NCI-H446 (cell line): Measurements from ENCODE around the gene SPR.

ENCODE experiments used
- DNase-seq, 2 experiments: peaks; one replicate each; lab custom pipeline; 2025; lab: John Stamatoyannopoulos, UW

SPR gene

DNA sequence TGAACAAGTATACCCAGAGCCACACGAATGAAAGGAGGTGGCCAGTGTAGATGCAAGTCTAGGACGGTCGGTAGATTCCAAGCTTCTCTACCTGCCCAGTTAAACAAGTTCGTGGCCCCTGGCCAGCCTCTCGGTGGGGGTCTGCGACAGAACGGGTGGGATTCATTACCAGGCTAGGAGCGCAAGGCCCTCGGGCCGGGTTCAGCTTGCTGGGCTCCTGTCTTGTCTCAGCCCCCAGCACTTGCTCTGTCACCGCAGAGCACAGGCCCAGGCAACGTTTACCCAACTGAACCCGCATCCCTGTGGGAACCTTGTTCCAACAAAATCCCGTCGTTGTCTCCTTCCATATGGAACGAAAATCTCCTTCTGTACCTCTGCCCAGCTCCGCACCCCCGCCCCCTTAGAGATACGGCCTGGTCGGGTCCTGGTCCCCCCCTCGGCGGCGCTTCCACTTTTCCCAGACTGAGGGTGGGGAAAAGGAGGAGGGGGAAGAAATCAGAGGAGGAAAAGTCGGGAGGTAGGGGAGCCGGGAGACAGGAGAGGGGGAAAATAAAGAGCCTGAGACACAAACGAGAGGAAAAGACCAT, 28.2 kb downstream of the SPR start:
- DNase-seq: no peak

DNA sequence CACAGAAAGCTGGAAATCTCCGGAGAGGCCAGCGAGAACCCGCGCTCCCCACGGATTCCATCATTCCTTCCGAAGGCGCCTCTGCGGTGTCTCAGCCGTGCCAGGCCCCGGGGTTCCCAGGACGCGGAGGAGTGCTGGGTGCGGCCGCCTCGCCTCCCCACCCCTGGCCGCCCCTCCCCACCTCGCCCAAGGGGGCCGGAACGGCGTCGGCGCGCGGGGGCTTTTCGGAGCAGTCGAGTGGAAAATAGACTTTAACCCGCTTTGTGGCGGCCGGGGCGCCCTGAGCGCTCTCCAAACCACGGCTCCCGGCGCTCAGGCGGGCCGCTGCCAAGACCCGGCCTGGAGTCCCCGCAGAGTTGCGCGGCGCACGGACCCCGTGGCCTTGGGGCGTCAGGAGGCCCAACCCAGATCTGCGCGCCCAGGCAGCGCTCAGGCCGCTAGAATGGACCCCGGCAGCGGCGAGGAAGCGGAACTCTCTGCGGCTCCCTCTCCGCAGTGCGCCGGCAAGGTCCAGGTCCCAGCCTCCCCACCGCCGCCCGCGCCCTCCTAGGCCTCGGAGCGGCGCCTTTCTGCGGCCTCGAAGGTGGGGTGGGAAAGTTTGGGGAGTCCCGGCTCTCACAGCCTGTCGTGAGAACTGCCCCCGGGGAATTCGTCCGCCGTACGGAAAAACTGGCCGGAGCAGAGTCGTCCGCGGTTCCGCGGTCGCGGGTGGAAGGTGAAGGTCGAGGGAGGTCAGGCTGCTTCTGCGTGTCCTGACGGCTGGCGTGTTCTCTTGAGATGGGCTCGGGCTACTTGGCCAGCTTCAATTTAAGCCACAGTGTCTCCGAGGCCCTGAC, 28.9 kb downstream of the SPR start:
- DNase-seq: peak in 1 of 2 experiments; percentile 72

DNA sequence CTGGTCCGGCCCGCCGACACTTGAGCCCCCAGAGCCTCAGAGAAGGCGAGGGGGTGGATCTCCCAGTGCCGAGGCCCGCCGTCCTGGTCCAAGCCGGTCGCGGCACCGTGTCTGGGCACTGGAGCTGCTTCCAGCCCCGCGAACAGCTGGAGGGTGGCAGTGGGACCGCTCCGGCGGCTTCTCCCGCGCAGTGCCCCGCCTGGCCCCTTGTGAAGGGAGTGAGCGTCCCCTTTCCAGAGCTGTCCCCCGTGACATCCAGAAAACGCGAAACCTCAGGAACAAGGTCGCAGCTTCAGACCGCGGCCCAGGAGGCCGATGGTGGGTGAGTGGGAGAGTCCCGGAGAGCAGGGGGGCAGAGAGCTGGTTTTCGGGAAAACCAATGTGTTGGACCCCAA, 29.5 kb downstream of the SPR start:
- no peak for DNase-seq

DNA sequence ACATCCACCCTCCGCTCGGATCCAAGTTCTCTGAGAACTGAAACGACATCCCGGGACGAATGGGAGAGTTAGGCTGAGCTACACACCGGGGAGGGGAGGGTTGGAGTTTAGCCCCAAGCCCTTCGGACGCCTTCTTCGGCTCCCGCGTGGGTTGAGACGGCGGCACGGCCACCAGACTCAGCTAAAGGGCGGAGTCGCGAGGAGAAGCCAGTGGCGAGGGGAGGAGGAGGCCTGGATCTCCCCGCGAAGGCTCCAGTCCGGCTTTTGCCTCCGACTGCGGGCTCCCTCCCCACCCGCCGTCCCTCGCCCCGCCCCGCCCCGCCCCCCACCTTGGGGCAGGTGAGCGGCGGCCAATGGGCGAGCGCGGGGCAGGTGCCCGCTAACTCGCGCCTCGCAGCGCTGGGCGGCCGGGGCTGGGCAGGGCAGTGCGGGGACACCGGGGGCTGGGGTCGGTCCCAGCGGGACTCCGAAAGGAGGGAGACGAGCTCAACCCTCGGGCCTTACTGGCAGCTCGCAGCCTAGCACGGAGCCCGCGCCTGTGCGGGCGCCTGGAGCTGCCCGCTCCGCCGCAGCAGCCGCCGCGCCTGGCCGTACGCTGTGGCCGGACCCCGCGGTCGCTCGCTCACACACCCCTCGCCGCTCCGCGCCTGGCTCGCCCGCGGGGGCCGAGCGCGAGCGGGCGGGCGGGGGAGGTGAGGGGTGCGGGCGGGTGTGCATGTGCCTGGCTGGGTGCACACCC, 30.1 kb downstream of the SPR start, which contains the start of gene EMX1:
Gene EMX1, plus strand, starts transcription at position 382 of the 739 bp plus-strand sequence. Its CDS starts 334 bp downstream, at position 716.
- peak; percentile 43 to 77 for DNase-seq

- DNase-seq: no peak
Measured at GRCh38 chr2:72917877-72918553, 30.8 kb downstream of the SPR start.

- no peak for DNase-seq
Measured at GRCh38 chr2:72919414-72920317, 32.5 kb downstream of the SPR start.

DNA sequence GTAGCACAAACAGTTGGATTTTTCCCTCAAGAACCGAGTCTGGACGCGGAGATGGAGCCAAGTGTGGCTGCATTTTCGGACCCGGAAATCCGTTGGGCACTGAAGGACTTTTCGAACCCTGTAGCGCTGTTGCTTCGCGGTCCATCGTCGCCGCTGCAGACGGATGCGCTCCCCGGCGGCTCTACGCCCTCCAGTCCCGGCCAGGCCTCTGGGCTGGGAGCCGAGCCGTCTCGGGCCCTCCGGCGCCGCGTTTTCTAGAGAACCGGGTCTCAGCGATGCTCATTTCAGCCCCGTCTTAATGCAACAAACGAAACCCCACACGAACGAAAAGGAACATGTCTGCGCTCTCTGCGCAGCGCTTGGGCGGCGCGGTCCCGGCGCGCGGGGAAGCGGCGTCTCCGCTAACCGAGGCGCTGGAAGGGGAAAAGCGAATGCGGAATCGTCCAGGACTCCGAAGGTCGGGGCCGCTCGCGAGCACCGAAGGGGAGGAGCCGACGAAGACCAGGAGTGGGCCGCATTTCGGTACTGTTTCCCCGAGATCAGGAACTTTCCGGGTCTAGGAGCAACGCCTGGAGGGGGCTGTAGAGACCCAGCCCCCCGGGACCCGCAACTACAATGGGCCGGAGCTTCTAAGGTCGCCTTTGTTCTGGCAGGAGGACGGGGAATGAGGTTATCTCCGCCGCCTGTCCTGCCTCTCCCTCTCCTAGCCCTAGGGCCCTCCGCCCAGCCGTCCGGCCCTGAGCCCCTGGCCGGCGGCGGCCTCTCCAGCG, 33.3 kb downstream of the SPR start:
- DNase-seq: no peak

- no peak for DNase-seq
Measured at GRCh38 chr2:72921088-72921851, 34.1 kb downstream of the SPR start.

- no peak for DNase-seq
Measured at GRCh38 chr2:72921853-72922252, 34.6 kb downstream of the SPR start.

GRCh38 chr2:72923833-72924352, 36.7 kb downstream of the SPR start:
- no peak for DNase-seq

GRCh38 chr2:72924353-72925240, 37.4 kb downstream of the SPR start:
- DNase-seq: no peak

DNA sequence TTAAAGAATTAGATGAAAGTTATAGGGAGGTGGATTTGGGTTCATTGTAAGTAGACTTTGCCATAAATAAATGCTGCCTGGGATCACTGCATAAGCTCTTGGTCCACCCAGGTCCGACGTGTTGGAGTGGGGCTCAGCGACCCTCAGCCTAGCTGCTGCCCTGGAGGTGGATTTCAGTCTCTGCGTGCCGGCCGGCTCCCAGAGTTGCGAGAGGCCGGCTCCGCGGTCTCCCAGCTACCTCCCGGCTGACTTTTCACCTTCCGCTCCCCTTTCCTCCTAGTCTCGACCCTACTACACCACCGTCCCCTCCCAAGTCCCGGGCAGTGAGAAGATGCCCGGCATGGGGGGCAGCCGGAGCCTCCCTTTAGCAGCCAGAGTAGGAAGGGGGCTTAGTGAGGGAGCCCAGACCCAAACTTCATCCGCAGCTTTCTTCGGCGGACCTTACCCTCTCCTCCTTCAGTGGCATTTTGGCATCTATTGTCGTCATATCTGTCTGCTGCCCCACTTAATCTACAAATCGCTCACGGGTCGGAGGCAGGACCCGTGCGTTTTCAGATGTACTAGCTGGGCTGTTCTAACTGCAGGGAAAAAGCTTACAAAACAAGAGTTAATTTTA, 38.2 kb downstream of the SPR start:
- no peak for DNase-seq

DNA sequence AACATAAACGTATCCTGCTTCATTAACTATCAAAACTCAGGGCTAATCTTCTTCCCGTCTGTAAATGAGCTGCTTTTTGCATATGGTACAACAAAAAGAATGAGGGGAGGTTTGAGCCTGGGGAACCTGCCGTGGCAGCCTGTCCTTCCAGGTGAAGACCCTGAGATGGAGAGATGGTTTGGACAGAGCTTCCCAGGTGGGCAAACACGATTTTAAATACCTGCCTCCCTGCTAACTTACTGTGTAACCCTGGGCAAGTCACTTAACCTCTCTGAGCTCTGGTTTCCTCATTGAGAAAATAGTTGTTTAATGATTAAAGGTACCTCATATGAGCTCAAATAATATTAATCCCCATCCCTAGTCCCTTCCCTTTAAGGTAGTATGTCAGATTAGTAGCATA, 39.2 kb downstream of the SPR start:
- DNase-seq: no peak

DNA sequence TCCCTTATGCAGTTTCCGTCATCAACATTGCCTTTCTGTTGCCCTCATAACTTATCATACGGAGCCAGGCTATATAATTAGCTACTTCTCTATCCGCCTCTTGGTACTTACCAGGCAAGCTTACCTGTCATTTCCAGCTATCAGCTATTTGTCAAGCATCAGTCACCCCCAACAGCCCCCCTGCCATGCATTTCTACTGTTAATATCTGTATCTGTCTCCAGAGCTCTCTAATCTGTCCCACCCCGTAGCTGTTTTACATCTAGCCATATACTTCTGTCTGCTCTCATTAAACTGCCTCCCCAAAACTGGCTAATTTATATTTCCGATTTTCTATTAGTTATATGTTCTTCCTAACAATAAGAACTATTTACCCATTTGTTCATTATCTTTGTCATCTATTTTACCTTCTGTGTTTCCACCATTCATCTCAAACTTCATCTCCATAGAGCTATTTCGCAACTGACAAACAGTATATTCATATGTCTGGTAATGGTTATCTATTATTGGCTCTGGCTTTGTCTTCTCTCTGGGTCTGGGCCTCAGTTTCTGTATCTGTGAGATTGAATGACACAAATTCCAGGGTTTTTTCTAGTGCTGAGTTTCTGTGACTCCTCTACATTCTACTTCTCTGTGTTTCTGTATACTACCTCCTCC, 39.7 kb downstream of the SPR start:
- no peak for DNase-seq

GRCh38 chr2:72927619-72928550, 40.7 kb downstream of the SPR start:
- no peak for DNase-seq

DNA sequence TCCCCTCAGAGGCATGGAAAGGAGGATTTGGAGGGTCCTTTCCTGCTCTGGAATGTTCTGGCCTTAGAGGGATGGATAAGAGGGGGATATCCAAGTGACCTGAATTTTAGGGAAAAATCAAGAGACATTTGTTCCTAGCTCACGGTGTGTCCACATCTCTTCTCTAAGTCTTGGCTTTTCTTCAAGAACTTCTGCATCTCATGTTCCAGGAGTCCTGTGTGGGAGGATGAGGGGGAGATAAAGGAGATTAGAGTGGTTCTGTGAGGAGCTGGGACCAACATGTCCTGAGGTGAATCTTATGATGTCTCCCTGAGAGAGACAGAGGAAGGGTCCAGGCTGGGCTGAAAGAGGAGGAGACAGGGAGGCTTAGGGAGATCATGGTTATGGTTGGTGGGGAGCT, 41.8 kb downstream of the SPR start:
- no peak for DNase-seq
